ENCODE data around the gene SCP2. TPM values are rescaled to one million over a fixed set of nuclear protein-coding genes. Genes with fewer than 3 reads are reported as not detected.
"Not testable (repeated sequence)": the region's sequence is repeated elsewhere in the genome, so short reads cannot be mapped to it uniquely, and the experiment has no call there.

The SCP2 gene
- total RNA-seq, 2 donors from 2014 or later = 69.3 to 99.4 TPM

DNA sequence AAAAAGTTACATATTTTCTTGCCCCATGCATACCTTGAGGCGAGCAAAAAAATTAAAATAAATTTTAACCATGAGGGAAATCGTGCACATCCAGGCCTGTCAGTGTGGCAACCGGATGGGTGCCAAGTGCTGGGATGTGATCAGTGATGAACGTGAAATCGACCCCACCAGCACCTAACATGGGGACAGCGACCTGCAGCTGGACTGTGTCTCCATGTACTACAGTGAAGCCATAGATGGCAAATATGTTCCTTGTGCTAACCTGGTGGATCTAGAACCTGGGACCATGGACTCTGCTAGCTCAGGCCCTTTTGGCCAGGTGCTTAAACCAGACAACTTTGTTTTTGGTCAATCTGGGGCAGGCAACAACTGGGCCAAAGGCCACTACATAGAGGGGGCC lies 67.6 kb downstream of the SCP2 start:
- no peak for DNase-seq
- Histone ChIP-seq H3K27ac (ENCODE audit: low read depth, low read length) (no peak overlapping the region), H3K4me3 (ENCODE audit: low read length) (no peak overlapping the region), H3K9me3 (ENCODE audit: control insufficient read depth, low read length) (no peaks in the 10 kb centered on the region), H3K36me3 (ENCODE audit: control insufficient read depth, insufficient read depth, low read length) (no peaks in the 10 kb centered on the region), H3K4me1 (ENCODE audit: control insufficient read depth, insufficient read depth, low read length) (no peaks in the 10 kb centered on the region), H3K27me3 (ENCODE audit: control insufficient read depth, insufficient read depth, low read length, poor library complexity, severe bottlenecking) (peaks cover 9% of the 10 kb centered on the region), H3K9ac (ENCODE audit: extremely low read depth, low read length, poor library complexity, severe bottlenecking) (no peak overlapping the region)
- peaks cover 4% of the 10 kb centered on the region for H3K4me1 Mint-ChIP-seq
- H3K4me3 Mint-ChIP-seq = no peak overlapping the region
- no peaks in the 10 kb centered on the region for H3K27me3 Mint-ChIP-seq (ENCODE audit: insufficient read depth)
- peaks cover 3% of the 10 kb centered on the region for H3K9me3 Mint-ChIP-seq
- no peaks in the 10 kb centered on the region for H3K36me3 Mint-ChIP-seq (ENCODE audit: low read depth)
- H3K27ac Mint-ChIP-seq = no peak overlapping the region
- TF ChIP-seq, protein P1, sequence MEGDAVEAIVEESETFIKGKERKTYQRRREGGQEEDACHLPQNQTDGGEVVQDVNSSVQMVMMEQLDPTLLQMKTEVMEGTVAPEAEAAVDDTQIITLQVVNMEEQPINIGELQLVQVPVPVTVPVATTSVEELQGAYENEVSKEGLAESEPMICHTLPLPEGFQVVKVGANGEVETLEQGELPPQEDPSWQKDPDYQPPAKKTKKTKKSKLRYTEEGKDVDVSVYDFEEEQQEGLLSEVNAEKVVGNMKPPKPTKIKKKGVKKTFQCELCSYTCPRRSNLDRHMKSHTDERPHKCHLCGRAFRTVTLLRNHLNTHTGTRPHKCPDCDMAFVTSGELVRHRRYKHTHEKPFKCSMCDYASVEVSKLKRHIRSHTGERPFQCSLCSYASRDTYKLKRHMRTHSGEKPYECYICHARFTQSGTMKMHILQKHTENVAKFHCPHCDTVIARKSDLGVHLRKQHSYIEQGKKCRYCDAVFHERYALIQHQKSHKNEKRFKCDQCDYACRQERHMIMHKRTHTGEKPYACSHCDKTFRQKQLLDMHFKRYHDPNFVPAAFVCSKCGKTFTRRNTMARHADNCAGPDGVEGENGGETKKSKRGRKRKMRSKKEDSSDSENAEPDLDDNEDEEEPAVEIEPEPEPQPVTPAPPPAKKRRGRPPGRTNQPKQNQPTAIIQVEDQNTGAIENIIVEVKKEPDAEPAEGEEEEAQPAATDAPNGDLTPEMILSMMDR (conservative IDR thresholded peaks at IDR 0.05) = no peak
- WGBS, 2 experiments (ENCODE audit: insufficient coverage in 1 of 2, insufficient read length in 1 of 2) = 88 to 98% methylated on average over 5 to 6 of the region's 6 CpGs

GRCh38 chr1:52996653-52997052 lies 69.6 kb downstream of the SCP2 start:
- Mint-ChIP-seq H3K27me3 (ENCODE audit: insufficient read depth) (no peaks in the 10 kb centered on the region), H3K36me3 (ENCODE audit: low read depth) (no peaks in the 10 kb centered on the region)
- no peak overlapping the region for H3K27ac ChIP-seq (ENCODE audit: low read depth, low read length)

GRCh38 chr1:53001128-53001527 lies 74.1 kb downstream of the SCP2 start:
- Histone ChIP-seq H3K9me3 (ENCODE audit: control insufficient read depth, low read length) (peaks cover 17% of the 10 kb centered on the region), H3K4me3 (ENCODE audit: low read length) (no peak overlapping the region), H3K4me1 (ENCODE audit: control insufficient read depth, insufficient read depth, low read length) (no peaks in the 10 kb centered on the region), H3K27ac (ENCODE audit: low read depth, low read length) (no peak overlapping the region), H3K9ac (ENCODE audit: extremely low read depth, low read length, poor library complexity, severe bottlenecking) (no peak overlapping the region), H3K36me3 (ENCODE audit: control insufficient read depth, insufficient read depth, low read length) (no peaks in the 10 kb centered on the region), H3K27me3 (ENCODE audit: control insufficient read depth, insufficient read depth, low read length, poor library complexity, severe bottlenecking) (no peaks in the 10 kb centered on the region)
- H3K4me3 Mint-ChIP-seq = no peak overlapping the region
- no peak for DNase-seq
- TF ChIP-seq, protein P1 (conservative IDR thresholded peaks at IDR 0.05) = no peak
- H3K27ac Mint-ChIP-seq = no peak overlapping the region
- peaks cover 29% of the 10 kb centered on the region for H3K9me3 Mint-ChIP-seq
- peaks cover 2% of the 10 kb centered on the region for H3K27me3 Mint-ChIP-seq (ENCODE audit: insufficient read depth)
- H3K36me3 Mint-ChIP-seq (ENCODE audit: low read depth) = peaks cover 17% of the 10 kb centered on the region
- H3K4me1 Mint-ChIP-seq = no peaks in the 10 kb centered on the region

More at GRCh38 chr1:52996653-52997052, 69.6 kb downstream of the SCP2 start:
- H3K4me1 Mint-ChIP-seq = no peaks in the 10 kb centered on the region
- H3K27me3 ChIP-seq (ENCODE audit: control insufficient read depth, insufficient read depth, low read length, poor library complexity, severe bottlenecking) = peaks cover 9% of the 10 kb centered on the region
- no peaks in the 10 kb centered on the region for H3K36me3 ChIP-seq (ENCODE audit: control insufficient read depth, insufficient read depth, low read length)
- H3K9me3 Mint-ChIP-seq = no peaks in the 10 kb centered on the region
- H3K4me3 Mint-ChIP-seq = no peak overlapping the region
- H3K9ac ChIP-seq (ENCODE audit: extremely low read depth, low read length, poor library complexity, severe bottlenecking) = no peak overlapping the region
- DNase-seq = no peak
- TF ChIP-seq, protein P1 (conservative IDR thresholded peaks at IDR 0.05) = no peak
- no peak overlapping the region for H3K27ac Mint-ChIP-seq
- H3K4me3 ChIP-seq (ENCODE audit: low read length) = no peak overlapping the region
- no peaks in the 10 kb centered on the region for H3K9me3 ChIP-seq (ENCODE audit: control insufficient read depth, low read length)
- no peaks in the 10 kb centered on the region for H3K4me1 ChIP-seq (ENCODE audit: control insufficient read depth, insufficient read depth, low read length)

DNA sequence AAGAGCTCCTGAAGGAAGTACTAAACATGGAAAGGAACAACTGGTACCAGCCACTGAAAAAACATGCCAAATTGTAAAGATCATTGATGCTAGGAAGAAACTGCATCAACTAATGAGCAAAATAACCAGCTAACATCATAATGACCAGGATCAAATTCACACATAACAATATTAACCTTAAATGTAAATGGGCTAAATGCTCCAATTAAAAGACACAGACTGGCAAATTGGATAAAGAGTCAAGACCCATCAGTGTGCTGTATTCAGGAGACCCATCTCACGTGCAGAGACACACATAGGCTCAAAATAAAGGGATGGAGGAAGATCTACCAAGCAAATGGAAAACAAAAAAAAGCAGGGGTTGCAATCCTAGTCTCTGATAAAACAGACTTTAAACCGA lies 79.5 kb downstream of the SCP2 start:
- not testable (repeated sequence) for H3K4me3 Mint-ChIP-seq; H3K9ac ChIP-seq (ENCODE audit: extremely low read depth, low read length, poor library complexity, severe bottlenecking); H3K4me1 Mint-ChIP-seq; H3K27ac Mint-ChIP-seq; H3K36me3 ChIP-seq (ENCODE audit: control insufficient read depth, insufficient read depth, low read length); H3K27ac ChIP-seq (ENCODE audit: low read depth, low read length); H3K27me3 ChIP-seq (ENCODE audit: control insufficient read depth, insufficient read depth, low read length, poor library complexity, severe bottlenecking); DNase-seq; H3K4me1 ChIP-seq (ENCODE audit: control insufficient read depth, insufficient read depth, low read length); H3K4me3 ChIP-seq (ENCODE audit: low read length)
- WGBS, 2 experiments (ENCODE audit: insufficient coverage in 1 of 2, insufficient read length in 1 of 2) = no CpG with 5 or more reads among the region's 2 CpGs
- peaks cover 17% of the 10 kb centered on the region for H3K36me3 Mint-ChIP-seq (ENCODE audit: low read depth)
- H3K9me3 Mint-ChIP-seq = peaks cover 42% of the 10 kb centered on the region
- peaks cover 23% of the 10 kb centered on the region for H3K27me3 Mint-ChIP-seq (ENCODE audit: insufficient read depth)
- H3K9me3 ChIP-seq (ENCODE audit: control insufficient read depth, low read length) = peaks cover 17% of the 10 kb centered on the region

DNA sequence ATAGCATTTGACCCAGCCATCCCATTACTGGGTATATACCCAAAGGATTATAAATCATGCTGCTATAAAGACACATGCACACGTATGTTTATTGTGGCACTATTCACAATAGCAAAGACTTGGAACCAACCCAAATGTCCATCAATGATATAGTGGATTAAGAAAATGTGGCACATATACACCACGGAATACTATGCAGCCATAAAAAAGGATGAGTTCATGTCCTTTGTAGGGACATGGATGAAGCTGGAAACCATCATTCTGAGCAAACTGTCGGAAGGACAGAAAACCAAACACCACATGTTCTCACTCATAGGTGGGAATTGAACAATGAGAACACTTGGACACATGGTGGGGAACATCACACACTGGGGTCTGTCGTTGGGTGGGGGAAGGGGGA lies 83.2 kb downstream of the SCP2 start:
- not testable (repeated sequence) for H3K9ac ChIP-seq (ENCODE audit: extremely low read depth, low read length, poor library complexity, severe bottlenecking); H3K27me3 ChIP-seq (ENCODE audit: control insufficient read depth, insufficient read depth, low read length, poor library complexity, severe bottlenecking); H3K4me3 ChIP-seq (ENCODE audit: low read length); H3K36me3 Mint-ChIP-seq (ENCODE audit: low read depth); H3K4me1 ChIP-seq (ENCODE audit: control insufficient read depth, insufficient read depth, low read length); H3K4me3 Mint-ChIP-seq; H3K27ac Mint-ChIP-seq; H3K36me3 ChIP-seq (ENCODE audit: control insufficient read depth, insufficient read depth, low read length); H3K9me3 ChIP-seq (ENCODE audit: control insufficient read depth, low read length); DNase-seq; H3K4me1 Mint-ChIP-seq; H3K27ac ChIP-seq (ENCODE audit: low read depth, low read length)
- WGBS, 2 experiments (ENCODE audit: insufficient coverage in 1 of 2, insufficient read length in 1 of 2) = 97 to 100% methylated on average over 1 to 2 of the region's 4 CpGs
- Mint-ChIP-seq H3K9me3 (peaks cover 22% of the 10 kb centered on the region), H3K27me3 (ENCODE audit: insufficient read depth) (peaks cover 23% of the 10 kb centered on the region)

Data from endodermal cell (in vitro differentiated cells).